Ureter (tissue), 1 donor: ENCODE measurements around the gene ATG14. TPM values are rescaled to one million over a fixed set of nuclear protein-coding genes. Genes with fewer than 3 reads are reported as not detected.

Source experiments
- DNase-seq: peaks from one replicate; pipeline ENCODE4 v3.0.0-alpha.2; 2020; ENCODE audit warnings: low spot score
- total RNA-seq: library from RNA; stranded (reverse); gene quantifications from one replicate; pipeline ENCODE4 v1.2.4, GENCODE V29; 2023
- donor health status: DM: yes; HTN: yes; CAD: no.

The ATG14 gene
- total RNA-seq, 1 donor from 2014 or later: 12.2 TPM

DNA sequence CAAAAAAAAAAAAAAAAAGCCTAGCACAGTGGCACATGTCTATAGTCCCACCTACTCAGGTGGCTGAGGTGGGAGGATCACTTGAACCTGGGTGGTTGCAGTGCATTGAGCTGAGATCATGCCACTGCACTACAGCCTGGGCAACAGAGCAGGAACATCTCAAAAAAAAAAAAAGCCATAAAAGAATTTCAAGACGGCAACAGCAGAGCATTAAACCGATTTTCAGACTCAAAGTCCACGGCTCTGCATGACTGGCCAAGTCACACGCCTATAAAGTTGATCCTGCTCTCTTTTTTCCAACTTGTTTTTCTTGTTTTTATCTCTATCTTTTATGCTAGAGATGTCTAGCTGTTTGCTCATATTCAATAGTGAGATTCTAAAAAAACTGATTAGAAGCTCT, 95.1 kb downstream of the ATG14 start:
- DNase-seq: no peak

Other genes starting within 250 kb of the ATG14 start
- 0.21 TPM for gene DLGAP5, start 220.2 kb downstream of the ATG14 start, total RNA-seq
- 52.0 TPM for gene FBXO34, start 140.4 kb downstream of the ATG14 start, total RNA-seq
- not detected for gene TBPL2, start 28.8 kb upstream of the ATG14 start, total RNA-seq
- 226 TPM for gene KTN1, start 168.4 kb upstream of the ATG14 start, total RNA-seq